GM12801 (cell line): Measurements from ENCODE around the gene SLC2A11.

Experiments used
- TF ChIP-seq, protein P1 (sequence below): IDR thresholded peaks from one replicate; pipeline ENCODE4 v1.5.1; 2011; ENCODE audit warnings: control low read depth; ENCODE audit not compliant: insufficient read length; ENCODE audit errors: extremely low read depth

The SLC2A11 gene

DNA sequence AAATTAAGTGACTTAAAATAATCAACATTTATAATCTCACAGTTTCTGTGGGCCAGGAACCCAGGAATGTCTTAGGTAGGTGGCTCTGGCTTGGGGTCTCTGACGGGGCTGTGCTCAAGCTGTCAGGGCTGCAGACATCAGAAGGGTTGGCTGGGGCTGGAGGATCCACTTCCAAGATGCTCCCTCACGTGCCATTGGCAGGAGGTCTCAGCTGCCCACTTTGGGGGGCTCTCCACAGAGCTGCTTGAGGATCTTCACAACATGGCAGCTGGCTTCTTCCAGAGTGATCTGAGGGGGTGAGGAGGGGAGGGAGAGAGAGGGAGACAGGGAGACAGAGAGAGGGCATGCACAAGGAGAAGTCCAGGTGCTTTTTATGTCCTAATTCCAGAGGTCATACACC lies 18.1 kb downstream of the SLC2A11 start:
- TF ChIP-seq, protein P1, sequence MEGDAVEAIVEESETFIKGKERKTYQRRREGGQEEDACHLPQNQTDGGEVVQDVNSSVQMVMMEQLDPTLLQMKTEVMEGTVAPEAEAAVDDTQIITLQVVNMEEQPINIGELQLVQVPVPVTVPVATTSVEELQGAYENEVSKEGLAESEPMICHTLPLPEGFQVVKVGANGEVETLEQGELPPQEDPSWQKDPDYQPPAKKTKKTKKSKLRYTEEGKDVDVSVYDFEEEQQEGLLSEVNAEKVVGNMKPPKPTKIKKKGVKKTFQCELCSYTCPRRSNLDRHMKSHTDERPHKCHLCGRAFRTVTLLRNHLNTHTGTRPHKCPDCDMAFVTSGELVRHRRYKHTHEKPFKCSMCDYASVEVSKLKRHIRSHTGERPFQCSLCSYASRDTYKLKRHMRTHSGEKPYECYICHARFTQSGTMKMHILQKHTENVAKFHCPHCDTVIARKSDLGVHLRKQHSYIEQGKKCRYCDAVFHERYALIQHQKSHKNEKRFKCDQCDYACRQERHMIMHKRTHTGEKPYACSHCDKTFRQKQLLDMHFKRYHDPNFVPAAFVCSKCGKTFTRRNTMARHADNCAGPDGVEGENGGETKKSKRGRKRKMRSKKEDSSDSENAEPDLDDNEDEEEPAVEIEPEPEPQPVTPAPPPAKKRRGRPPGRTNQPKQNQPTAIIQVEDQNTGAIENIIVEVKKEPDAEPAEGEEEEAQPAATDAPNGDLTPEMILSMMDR = no peak

DNA sequence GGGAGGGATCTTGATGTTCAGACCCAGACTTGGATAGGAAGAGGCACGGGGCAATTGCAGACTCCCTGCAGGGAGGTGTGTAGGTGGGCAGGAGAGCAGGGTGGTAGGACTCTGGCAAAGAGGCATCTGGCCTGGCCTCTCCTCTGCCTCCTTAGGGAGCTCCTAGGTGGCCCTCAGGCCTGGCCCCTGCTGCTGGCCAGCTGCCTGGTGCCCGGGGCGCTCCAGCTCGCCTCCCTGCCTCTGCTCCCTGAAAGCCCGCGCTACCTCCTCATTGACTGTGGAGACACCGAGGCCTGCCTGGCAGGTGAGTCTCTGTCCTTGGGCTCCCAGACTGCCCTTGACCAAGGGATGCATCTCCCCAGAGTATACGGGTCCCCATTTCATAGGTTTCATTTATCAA lies 19.9 kb downstream of the SLC2A11 start:
- TF ChIP-seq, protein P1 = no peak

DNA sequence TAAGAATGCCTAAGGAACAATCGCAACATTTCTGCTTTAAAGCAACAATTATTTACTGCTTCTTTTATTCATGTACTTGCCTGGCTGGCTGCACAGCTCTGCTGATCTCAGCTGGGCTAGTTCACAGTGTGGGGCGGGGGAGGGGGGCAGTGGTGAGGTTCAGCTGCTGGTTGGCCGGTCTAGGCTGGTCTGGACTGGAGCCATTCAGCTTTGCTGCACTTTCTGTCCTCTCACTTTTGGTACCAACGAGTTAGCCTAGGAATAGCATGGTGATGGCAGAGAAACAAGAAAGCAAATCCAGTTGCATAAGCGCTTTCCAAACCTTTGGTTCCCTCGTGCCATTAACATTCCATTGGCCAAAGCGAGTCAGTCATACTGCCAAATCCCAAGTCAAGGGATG lies 20.5 kb downstream of the SLC2A11 start:
- TF ChIP-seq, protein P1 = no peak

DNA sequence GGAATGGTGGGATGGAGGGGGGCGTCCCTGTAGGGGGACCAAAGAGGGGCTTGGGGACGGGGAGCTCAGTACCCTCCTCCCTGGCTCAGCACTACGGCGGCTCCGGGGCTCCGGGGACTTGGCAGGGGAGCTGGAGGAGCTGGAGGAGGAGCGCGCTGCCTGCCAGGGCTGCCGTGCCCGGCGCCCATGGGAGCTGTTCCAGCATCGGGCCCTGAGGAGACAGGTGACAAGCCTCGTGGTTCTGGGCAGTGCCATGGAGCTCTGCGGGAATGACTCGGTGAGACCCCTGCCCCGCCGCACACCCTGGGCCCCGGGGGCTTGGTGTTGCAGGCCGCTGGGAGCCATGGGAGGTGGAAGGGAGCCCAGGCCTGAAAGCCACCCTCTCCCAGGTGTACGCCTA lies 24.7 kb downstream of the SLC2A11 start:
- TF ChIP-seq, protein P1 = no peak

DNA sequence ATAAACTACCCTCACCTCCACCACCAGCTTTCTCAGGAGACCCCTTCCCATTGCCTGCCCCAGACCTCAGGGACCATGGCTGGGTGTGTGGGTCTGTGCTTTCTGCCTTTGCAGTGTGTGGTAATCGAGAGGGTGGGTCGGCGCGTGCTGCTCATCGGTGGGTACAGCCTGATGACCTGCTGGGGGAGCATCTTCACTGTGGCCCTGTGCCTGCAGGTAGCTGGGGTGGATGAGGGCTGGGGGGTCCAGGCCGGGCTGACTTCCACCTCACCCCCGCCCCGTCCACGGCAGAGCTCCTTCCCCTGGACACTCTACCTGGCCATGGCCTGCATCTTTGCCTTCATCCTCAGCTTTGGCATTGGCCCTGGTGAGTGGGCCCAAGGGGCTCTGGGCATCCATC lies 26.0 kb downstream of the SLC2A11 start:
- TF ChIP-seq, protein P1 = no peak

DNA sequence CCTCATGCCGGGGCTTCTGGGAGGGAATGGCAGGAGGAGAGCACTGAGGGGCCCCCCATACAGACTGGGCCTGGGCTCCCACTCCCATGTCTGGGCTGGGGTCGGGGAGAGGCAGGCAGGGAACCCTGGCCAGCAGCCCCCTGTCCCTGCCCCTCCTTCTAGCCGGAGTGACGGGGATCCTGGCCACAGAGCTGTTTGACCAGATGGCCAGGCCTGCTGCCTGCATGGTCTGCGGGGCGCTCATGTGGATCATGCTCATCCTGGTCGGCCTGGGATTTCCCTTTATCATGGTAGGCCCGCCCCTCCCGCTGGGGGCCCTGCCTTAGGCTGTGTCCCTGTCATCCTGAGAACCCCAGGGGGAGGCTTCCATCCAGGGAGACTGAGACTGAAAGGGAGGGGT lies 26.5 kb downstream of the SLC2A11 start:
- TF ChIP-seq, protein P1 = no peak

DNA sequence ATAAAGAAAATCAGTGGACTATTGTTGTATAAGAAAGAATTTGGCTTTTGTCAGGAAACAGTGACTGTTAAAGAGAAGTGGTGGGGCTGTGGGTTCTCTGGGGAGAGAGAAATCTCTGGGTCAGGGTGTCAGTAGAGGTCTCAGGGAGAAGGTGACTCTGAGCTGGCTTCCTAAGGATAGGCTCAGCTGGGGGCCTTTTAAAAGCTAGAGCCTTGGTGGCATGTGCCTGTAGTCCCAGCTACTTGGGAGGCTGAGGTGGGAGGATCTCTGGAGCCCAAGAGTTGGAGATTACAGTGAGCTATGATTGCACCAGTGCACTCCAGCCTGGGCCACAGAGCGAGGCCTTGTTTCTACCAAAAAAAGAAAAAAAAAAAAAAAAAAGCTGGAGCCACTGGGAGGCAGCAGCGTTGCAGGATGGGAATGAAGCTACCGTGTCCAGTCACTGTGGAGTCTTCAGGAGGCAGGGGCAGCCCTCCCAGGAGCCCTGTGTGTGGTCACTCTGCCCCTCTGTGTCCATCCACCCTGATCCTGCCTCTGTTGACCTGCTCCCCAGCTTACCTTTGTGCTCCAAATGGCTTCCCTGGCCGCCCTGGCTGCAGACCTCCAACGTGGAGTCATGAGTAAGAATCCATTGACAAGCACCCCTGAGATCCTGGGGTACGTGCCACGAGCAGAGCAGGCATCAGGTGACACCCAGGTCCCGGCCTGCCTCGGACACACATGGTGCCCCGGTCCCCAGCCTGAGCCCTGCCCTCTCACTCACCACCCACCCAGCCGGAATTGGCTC lies 31.1 kb downstream of the SLC2A11 start:
- TF ChIP-seq, protein P1 = no peak
